Right atrium auricular region (tissue), 2 donors: Measurements from ENCODE around the gene PGGHG. TPM values are rescaled to one million over a fixed set of nuclear protein-coding genes. Genes with fewer than 3 reads are reported as not detected.
A peak's percentile ranks its signal among the peaks of the same experiment; 100 is the strongest.

ENCODE experiments used
- DNase-seq: peaks from one replicate; pipeline ENCODE4 v3.0.0-alpha.2; 2019; ENCODE audit warnings: low spot score
- H3K27ac ChIP-seq, 2 donors: fragments of 200-600 bp; sonication (generic); 1 replicate in 1 of 2; 2 replicates in 1 of 2; pipeline ENCODE4 v1.5.1; 2016 to 2019
- H3K27me3 ChIP-seq, 2 donors: fragments of 200-600 bp; sonication (generic); one replicate each; pipeline versions ENCODE4 v1.5.1 to v1.6.0; 2017 to 2019
- H3K36me3 ChIP-seq: fragments of 200-600 bp; sonication (generic); one replicate; pipeline ENCODE4 v1.5.1; 2016
- H3K4me1 ChIP-seq, 2 donors: fragments of 200-600 bp; sonication (generic); one replicate each; pipeline versions ENCODE4 v1.5.1 to v1.6.0; 2017 to 2019
- H3K4me3 ChIP-seq, 2 donors: fragments of 200-600 bp; sonication (generic); 1 replicate in 1 of 2; 2 replicates in 1 of 2; pipeline ENCODE4 v1.5.1; 2017 to 2019; ENCODE audit warnings: mild to moderate bottlenecking in 1 of 2, moderate library complexity in 1 of 2
- H3K9me3 ChIP-seq, 2 donors: fragments of 200-600 bp; sonication (generic); one replicate each; pipeline ENCODE4 v1.5.1; 2019
- total RNA-seq, 2 donors: library from RNA; depleted of rRNA; stranded (reverse); fragments of >200 nt; gene quantifications; one replicate each; pipeline ENCODE4 v1.1.0, GENCODE V29; 2016
- TF ChIP-seq, protein P1 (sequence below), 2 donors: fragments of 200-600 bp; sonication (generic); IDR thresholded peaks; one replicate each; pipeline ENCODE4 v1.5.1; 2019; ENCODE audit warnings: antibody characterized with exemption in 2 of 2

The PGGHG gene
- total RNA-seq, 2 donors from 2014 or later: 4.9 to 9.4 TPM

DNA sequence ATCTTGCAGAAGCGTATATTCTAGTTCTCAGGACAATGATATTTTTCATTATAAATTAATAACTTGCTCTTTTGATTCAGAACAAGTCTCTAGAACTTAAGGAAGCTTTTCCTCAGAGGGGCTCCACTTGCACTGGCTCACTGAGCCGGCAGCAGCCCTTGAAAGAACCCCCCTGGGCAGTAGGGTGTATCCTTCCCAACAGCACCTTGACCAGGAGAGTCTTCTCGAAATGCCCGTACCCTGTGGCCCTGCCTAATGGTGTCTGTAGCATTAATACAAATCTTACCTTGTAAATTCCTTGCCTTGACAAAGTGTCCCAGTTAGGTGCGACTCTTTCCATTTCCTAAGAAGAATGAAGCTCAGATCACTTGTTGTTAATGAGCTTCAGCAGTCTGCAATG is 38.7 kb upstream of the PGGHG start:
- H3K27ac ChIP-seq: no peak overlapping the region
- TF ChIP-seq, protein P1, sequence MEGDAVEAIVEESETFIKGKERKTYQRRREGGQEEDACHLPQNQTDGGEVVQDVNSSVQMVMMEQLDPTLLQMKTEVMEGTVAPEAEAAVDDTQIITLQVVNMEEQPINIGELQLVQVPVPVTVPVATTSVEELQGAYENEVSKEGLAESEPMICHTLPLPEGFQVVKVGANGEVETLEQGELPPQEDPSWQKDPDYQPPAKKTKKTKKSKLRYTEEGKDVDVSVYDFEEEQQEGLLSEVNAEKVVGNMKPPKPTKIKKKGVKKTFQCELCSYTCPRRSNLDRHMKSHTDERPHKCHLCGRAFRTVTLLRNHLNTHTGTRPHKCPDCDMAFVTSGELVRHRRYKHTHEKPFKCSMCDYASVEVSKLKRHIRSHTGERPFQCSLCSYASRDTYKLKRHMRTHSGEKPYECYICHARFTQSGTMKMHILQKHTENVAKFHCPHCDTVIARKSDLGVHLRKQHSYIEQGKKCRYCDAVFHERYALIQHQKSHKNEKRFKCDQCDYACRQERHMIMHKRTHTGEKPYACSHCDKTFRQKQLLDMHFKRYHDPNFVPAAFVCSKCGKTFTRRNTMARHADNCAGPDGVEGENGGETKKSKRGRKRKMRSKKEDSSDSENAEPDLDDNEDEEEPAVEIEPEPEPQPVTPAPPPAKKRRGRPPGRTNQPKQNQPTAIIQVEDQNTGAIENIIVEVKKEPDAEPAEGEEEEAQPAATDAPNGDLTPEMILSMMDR (IDR thresholded peaks at IDR 0.05): no peak
- H3K27me3 ChIP-seq: no peaks in the 10 kb centered on the region
- H3K4me1 ChIP-seq: no peaks in the 10 kb centered on the region
- DNase-seq: no peak
- H3K36me3 ChIP-seq: peaks cover 77% of the 10 kb centered on the region
- no peaks in the 10 kb centered on the region for H3K9me3 ChIP-seq
- H3K4me3 ChIP-seq: no peak overlapping the region

DNA sequence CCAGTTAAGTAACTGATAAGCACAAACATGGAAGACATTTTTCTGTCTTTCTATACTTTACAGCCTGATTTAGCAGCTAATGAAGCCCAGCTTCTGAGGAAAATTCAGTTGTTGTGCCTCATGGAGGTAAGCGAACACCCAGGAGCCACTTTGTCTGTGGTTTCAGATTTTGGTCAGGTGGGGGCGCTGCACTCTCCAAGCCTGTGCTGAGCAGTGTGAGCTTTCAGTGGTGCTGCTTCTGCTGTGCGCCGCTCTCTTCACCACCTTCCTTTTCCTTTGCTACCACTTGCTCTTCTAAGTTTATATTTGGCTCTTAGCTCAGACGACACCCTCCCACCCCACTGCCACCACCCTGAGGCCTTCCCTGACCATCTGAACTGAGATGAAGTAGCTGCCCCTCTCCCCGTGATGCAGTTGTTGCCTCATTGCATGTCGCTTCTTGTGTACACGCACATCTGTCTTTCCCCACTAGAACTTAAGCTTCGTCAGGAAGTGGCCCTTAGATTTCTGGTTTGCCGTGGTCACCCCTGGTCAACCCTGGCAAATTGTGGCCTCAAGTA is 38.1 kb upstream of the PGGHG start:
- H3K9me3 ChIP-seq: no peaks in the 10 kb centered on the region
- no peak overlapping the region for H3K27ac ChIP-seq
- no peaks in the 10 kb centered on the region for H3K4me1 ChIP-seq

DNA sequence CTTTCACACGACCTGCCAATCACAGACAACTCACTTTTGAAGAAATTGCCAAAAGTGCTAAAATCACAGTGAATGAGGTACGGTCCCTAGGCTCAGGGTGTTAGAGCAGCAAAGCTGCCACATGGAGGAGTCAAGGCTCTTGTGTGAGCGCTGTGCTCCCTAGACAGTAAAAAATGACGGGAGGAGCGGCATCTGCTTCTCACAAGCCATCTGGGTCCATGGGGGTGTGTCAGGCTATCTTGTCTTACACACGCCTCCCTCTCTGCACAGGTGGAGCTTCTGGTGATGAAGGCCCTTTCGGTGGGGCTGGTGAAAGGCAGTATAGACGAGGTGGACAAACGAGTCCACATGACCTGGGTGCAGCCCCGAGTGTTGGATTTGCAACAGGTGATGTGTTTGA is 37.4 kb upstream of the PGGHG start:
- H3K36me3 ChIP-seq: peaks cover 66% of the 10 kb centered on the region
- H3K9me3 ChIP-seq: no peaks in the 10 kb centered on the region
- no peaks in the 10 kb centered on the region for H3K27me3 ChIP-seq
- no peak overlapping the region for H3K27ac ChIP-seq
- TF ChIP-seq, protein P1 (IDR thresholded peaks at IDR 0.05): no peak
- H3K4me3 ChIP-seq: no peak overlapping the region
- no peak for DNase-seq
- no peaks in the 10 kb centered on the region for H3K4me1 ChIP-seq

More for the DNA sequence above, 38.1 kb upstream of the PGGHG start:
- TF ChIP-seq, protein P1 (IDR thresholded peaks at IDR 0.05): peak in 1 of 2 donors; percentile 68
- H3K36me3 ChIP-seq: peaks cover 73% of the 10 kb centered on the region
- H3K27me3 ChIP-seq: no peaks in the 10 kb centered on the region
- no peak overlapping the region for H3K4me3 ChIP-seq
- DNase-seq: no peak

DNA sequence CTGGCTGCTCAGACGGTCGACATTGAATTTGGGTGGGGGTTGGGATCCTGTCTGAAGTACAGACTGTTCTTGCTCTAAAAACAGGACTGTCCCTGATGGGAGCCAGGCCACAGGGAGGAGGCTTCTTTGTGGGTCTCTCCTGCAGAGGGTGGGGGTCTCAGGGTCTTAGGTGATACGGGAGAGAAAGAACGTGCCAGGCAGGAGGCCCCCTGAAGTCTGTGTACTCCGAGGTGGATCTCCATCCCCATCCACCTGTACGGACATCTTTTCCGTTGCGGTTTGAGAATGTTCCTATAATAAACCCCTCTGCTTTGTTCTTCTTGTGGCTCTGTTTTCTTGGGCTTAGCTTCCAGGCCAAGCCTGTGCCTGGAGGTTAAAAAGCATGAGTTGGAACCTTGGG is 36.3 kb upstream of the PGGHG start:
- H3K27me3 ChIP-seq: no peaks in the 10 kb centered on the region
- peaks cover 55% of the 10 kb centered on the region for H3K36me3 ChIP-seq
- no peak overlapping the region for H3K4me3 ChIP-seq
- H3K9me3 ChIP-seq: no peaks in the 10 kb centered on the region
- no peaks in the 10 kb centered on the region for H3K4me1 ChIP-seq
- TF ChIP-seq, protein P1 (IDR thresholded peaks at IDR 0.05): no peak
- DNase-seq: no peak
- H3K27ac ChIP-seq: no peak overlapping the region

DNA sequence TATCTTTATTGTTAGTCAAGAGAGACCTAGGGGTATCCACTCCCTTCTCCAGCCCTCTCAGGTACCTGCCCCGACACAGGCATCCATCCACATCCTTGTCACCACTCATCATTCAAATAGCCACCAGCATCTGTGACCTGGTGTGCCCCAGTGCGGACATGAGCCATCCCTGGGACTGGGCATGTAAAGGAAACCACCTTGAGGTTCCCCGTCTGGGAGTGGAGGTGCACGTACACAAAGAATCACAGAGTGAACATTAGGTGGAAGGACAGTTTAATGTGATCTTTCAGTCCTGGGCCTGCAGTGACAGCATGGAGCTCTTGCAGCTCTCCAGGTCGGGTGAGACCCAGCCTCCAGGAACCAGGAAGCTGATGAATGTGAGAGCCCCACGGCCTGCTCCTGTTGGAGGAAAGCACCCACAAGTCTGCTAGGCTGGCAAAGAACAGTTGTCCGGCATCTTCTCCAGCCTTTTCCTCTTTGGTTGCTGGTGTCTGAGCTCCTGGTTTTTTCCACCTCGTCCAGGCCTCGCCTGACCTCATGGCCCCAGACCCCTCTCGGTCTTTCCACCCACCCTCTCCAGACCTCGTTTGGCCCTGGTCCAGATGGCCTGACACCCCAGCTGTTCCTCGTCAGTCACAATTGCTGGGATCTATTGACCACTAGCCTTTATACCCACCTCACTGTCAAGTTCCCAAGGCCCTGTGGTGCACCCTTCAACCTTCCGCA is 35.6 kb upstream of the PGGHG start:
- H3K4me1 ChIP-seq: no peaks in the 10 kb centered on the region
- no peak for DNase-seq
- TF ChIP-seq, protein P1 (IDR thresholded peaks at IDR 0.05): no peak
- H3K27me3 ChIP-seq: no peaks in the 10 kb centered on the region
- no peak overlapping the region for H3K27ac ChIP-seq
- H3K9me3 ChIP-seq: no peaks in the 10 kb centered on the region
- H3K4me3 ChIP-seq: no peak overlapping the region
- peaks cover 48% of the 10 kb centered on the region for H3K36me3 ChIP-seq
